HCT116 (cell line): ENCODE measurements around the gene RRBP1.

Experiments used
- CEBPB ChIP-seq: IDR thresholded peaks from 2 replicates; pipeline ENCODE4 v1.6.1; 2012; ENCODE audit warnings: low read depth
- EZH2 ChIP-seq: fragments of 200-600 bp; sonication (generic); IDR thresholded peaks from 2 replicates; pipeline ENCODE4 v1.6.1; 2017; ENCODE audit warnings: antibody characterized with exemption, mixed run types
- POLR2A ChIP-seq: IDR thresholded peaks from 2 replicates; pipeline ENCODE4 v1.7.0; 2011; ENCODE audit warnings: borderline replicate concordance; ENCODE audit not compliant: insufficient read depth, insufficient read length; ENCODE audit errors: extremely low read depth
- POLR2AphosphoS5 ChIP-seq: IDR thresholded peaks from 2 replicates; pipeline ENCODE4 v1.6.1; 2011; ENCODE audit warnings: mild to moderate bottlenecking, low read depth, low read length, moderate library complexity
- RAD21 ChIP-seq: IDR thresholded peaks from 2 replicates; pipeline ENCODE4 v1.6.1; 2012; ENCODE audit warnings: low read depth, mild to moderate bottlenecking
- SIN3A ChIP-seq: IDR thresholded peaks from 2 replicates; pipeline ENCODE4 v1.6.1; 2012; ENCODE audit warnings: low read depth
- SP1 ChIP-seq: IDR thresholded peaks from 2 replicates; pipeline ENCODE4 v1.6.1; 2012; ENCODE audit warnings: low read depth
- SRF ChIP-seq: IDR thresholded peaks from 2 replicates; pipeline ENCODE4 v1.6.1; 2012; ENCODE audit warnings: low read depth
- ZFX ChIP-seq: fragments of 450-650 bp; IDR thresholded peaks from 2 replicates; pipeline ENCODE4 v1.6.1; 2017
- TF ChIP-seq, protein P1 (sequence below), 3 experiments: fragments of 200-600 bp in 1 of 3; sonication (generic) in 1 of 3; IDR thresholded peaks in 2 of 3; conservative IDR thresholded peaks in 1 of 3; 2 replicates each; pipeline ENCODE4 v1.5.1; 2012 to 2017; ENCODE audit warnings: low read depth in 2 of 3, low read length in 2 of 3, antibody characterized with exemption in 1 of 3, borderline replicate concordance in 1 of 3, control low read depth in 1 of 3, mild to moderate bottlenecking in 1 of 3, mixed read lengths in 1 of 3, mixed run types in 1 of 3, moderate library complexity in 1 of 3; ENCODE audit not compliant: insufficient read depth in 1 of 3
- TF ChIP-seq, protein P2 (sequence below): IDR thresholded peaks from 2 replicates; pipeline ENCODE4 v1.6.1; 2012
- TF ChIP-seq, protein P3 (sequence below): IDR thresholded peaks from 2 replicates; pipeline ENCODE4 v1.6.1; 2012; ENCODE audit warnings: low read depth
- TF ChIP-seq, protein P4 (sequence below): IDR thresholded peaks from 2 replicates; pipeline ENCODE4 v1.6.1; 2012
- TF ChIP-seq, protein P5 (sequence below): IDR thresholded peaks from 2 replicates; pipeline ENCODE4 v1.6.1; 2011; ENCODE audit warnings: mild to moderate bottlenecking, low read length, moderate library complexity; ENCODE audit not compliant: insufficient replicate concordance; ENCODE audit errors: extremely low read depth

DNA sequence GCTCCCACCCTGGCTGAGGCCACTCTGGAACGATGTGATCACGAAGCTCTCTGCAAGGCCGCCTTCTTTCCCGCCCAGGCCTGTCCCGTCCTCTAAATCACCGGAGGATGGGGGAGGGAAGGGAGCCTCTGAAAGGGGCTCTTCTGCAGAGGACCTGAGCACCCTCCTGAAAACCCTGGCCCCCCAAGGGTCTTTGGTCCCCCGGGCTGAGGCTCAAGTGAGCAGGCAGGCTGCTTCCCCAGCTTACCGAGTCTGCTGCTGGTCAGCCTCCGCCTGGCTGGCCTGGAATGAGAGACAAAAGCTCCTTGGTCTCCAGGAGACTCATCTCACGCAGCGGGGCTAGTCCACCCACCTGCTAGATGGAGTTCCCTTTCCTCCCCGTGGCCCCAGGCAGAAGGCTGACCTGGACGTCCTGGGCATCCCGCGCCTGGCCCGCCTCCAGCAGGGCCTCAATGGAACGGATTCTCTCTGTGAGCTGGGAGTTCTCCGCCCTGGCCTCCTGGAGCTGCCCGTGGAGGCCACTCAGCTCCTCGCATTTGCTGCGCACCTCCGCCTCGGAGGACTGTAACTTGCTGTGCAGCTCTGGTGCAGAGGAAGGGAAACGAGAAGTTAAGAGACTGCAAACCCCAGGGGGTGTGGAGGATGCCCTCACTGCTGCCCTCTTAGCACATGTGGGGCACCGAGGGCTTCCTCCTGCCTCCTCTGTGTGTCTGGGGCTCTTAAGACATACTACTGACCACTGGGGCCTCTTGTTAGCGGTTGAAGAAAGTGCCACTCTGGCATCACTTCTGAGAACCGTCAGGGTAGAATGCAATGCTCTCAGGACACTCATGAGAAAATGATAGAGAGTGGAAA lies 54.7 kb downstream of the RRBP1 start:
- TF ChIP-seq POLR2AphosphoS5 = no peak
- TF ChIP-seq, protein P1, sequence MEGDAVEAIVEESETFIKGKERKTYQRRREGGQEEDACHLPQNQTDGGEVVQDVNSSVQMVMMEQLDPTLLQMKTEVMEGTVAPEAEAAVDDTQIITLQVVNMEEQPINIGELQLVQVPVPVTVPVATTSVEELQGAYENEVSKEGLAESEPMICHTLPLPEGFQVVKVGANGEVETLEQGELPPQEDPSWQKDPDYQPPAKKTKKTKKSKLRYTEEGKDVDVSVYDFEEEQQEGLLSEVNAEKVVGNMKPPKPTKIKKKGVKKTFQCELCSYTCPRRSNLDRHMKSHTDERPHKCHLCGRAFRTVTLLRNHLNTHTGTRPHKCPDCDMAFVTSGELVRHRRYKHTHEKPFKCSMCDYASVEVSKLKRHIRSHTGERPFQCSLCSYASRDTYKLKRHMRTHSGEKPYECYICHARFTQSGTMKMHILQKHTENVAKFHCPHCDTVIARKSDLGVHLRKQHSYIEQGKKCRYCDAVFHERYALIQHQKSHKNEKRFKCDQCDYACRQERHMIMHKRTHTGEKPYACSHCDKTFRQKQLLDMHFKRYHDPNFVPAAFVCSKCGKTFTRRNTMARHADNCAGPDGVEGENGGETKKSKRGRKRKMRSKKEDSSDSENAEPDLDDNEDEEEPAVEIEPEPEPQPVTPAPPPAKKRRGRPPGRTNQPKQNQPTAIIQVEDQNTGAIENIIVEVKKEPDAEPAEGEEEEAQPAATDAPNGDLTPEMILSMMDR (IDR thresholded peaks at IDR 0.05 in 2 of 3, conservative IDR thresholded peaks at IDR 0.05 in 1 of 3; ENCODE audit: borderline replicate concordance in 1 of 3, insufficient read depth in 1 of 3, low read depth in 2 of 3, low read length in 2 of 3) = no peak
- TF ChIP-seq ZFX = no peak
- no peak for TF ChIP-seq RAD21
- no peak for TF ChIP-seq SIN3A
- no peak for TF ChIP-seq POLR2A
- no peak for TF ChIP-seq SP1
- TF ChIP-seq, protein P2, sequence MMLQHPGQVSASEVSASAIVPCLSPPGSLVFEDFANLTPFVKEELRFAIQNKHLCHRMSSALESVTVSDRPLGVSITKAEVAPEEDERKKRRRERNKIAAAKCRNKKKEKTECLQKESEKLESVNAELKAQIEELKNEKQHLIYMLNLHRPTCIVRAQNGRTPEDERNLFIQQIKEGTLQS = no peak
- no peak for TF ChIP-seq EZH2
- TF ChIP-seq CEBPB = no peak
- TF ChIP-seq, protein P3, sequence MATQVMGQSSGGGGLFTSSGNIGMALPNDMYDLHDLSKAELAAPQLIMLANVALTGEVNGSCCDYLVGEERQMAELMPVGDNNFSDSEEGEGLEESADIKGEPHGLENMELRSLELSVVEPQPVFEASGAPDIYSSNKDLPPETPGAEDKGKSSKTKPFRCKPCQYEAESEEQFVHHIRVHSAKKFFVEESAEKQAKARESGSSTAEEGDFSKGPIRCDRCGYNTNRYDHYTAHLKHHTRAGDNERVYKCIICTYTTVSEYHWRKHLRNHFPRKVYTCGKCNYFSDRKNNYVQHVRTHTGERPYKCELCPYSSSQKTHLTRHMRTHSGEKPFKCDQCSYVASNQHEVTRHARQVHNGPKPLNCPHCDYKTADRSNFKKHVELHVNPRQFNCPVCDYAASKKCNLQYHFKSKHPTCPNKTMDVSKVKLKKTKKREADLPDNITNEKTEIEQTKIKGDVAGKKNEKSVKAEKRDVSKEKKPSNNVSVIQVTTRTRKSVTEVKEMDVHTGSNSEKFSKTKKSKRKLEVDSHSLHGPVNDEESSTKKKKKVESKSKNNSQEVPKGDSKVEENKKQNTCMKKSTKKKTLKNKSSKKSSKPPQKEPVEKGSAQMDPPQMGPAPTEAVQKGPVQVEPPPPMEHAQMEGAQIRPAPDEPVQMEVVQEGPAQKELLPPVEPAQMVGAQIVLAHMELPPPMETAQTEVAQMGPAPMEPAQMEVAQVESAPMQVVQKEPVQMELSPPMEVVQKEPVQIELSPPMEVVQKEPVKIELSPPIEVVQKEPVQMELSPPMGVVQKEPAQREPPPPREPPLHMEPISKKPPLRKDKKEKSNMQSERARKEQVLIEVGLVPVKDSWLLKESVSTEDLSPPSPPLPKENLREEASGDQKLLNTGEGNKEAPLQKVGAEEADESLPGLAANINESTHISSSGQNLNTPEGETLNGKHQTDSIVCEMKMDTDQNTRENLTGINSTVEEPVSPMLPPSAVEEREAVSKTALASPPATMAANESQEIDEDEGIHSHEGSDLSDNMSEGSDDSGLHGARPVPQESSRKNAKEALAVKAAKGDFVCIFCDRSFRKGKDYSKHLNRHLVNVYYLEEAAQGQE = no peak
- TF ChIP-seq SRF = no peak
- TF ChIP-seq, protein P4, sequence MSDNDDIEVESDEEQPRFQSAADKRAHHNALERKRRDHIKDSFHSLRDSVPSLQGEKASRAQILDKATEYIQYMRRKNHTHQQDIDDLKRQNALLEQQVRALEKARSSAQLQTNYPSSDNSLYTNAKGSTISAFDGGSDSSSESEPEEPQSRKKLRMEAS = no peak
- TF ChIP-seq, protein P5, sequence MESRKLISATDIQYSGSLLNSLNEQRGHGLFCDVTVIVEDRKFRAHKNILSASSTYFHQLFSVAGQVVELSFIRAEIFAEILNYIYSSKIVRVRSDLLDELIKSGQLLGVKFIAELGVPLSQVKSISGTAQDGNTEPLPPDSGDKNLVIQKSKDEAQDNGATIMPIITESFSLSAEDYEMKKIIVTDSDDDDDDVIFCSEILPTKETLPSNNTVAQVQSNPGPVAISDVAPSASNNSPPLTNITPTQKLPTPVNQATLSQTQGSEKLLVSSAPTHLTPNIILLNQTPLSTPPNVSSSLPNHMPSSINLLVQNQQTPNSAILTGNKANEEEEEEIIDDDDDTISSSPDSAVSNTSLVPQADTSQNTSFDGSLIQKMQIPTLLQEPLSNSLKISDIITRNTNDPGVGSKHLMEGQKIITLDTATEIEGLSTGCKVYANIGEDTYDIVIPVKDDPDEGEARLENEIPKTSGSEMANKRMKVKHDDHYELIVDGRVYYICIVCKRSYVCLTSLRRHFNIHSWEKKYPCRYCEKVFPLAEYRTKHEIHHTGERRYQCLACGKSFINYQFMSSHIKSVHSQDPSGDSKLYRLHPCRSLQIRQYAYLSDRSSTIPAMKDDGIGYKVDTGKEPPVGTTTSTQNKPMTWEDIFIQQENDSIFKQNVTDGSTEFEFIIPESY = no peak
